GM12878 (cell line): ENCODE results near the gene PPP1R13B. TPM values are rescaled to one million over a fixed set of nuclear protein-coding genes. Genes with fewer than 3 reads are reported as not detected.
A peak's percentile ranks its signal among the peaks of the same experiment; 100 is the strongest.

Source experiments
- ATAC-seq: fragments of 200-7000 bp; cut with Tn5 transposase; 3 replicates; pipeline ENCODE4 v1.9.1; 2020; ENCODE audit warnings: mild to moderate bottlenecking, moderate library complexity
- BruUV-seq: library from RNA; stranded (reverse); fragments of 400-500 nt; replicated peaks from 2 replicates; lab custom pipeline; 2021; lab: Mats Ljungman, UMichigan
- CTCF ChIA-PET: fragments of 300-600 bp; sonication (Branson Sonifier 250); formaldehyde crosslinking; extraction: SDS; loops from one replicate; lab custom pipeline; 2021; ENCODE audit warnings: inconsistent platforms; lab: Yijun Ruan, JAX
- POLR2A ChIA-PET: fragments of 350-600 bp; formaldehyde crosslinking; extraction: SDS; loops from one replicate; lab custom pipeline; 2021; ENCODE audit warnings: inconsistent platforms; lab: Charles Lee
- RAD21 ChIA-PET: fragments of 300-600 bp; sonication (Branson Sonifier 250); formaldehyde crosslinking; loops from one replicate; lab custom pipeline; 2023; ENCODE audit warnings: antibody characterized with exemption; ENCODE audit not compliant: unreplicated experiment; lab: Charles Lee
- SMC1A ChIA-PET: fragments of 300-600 bp; sonication (Branson Sonifier 250); formaldehyde crosslinking; loops from one replicate; lab custom pipeline; 2023; ENCODE audit not compliant: unreplicated experiment, uncharacterized antibody; lab: Charles Lee
- DNase-seq: peaks from one replicate; pipeline ENCODE4 v3.0.0-alpha.2; 2011; ENCODE audit warnings: low read depth, low spot score
- FAIRE-seq: peaks from 3 replicates; lab custom pipeline; 2011; peaks lifted over from hg19 to GRCh38; lab: Jason Lieb, UNC
- H2AFZ ChIP-seq: 2 replicates; pipeline ENCODE4 v1.6.0; 2011; ENCODE audit warnings: low read depth, low read length, control low read depth; ENCODE audit not compliant: control insufficient read depth
- H3K27ac ChIP-seq: 2 replicates; pipeline ENCODE4 v1.5.1; 2011; ENCODE audit warnings: control low read depth; ENCODE audit not compliant: control insufficient read depth, insufficient read depth
- H3K27me3 ChIP-seq, 2 experiments: replicated peaks in 1 of 2; 2 replicates each; pipeline versions ENCODE4 v1.6.0 to v1.6.1; 2011; ENCODE audit warnings: low read length in 1 of 2; ENCODE audit not compliant: control insufficient read depth in 2 of 2, insufficient read depth in 2 of 2
- H3K36me3 ChIP-seq, 2 experiments: 2 replicates each; pipeline ENCODE4 v1.5.1; 2011; ENCODE audit warnings: low read length in 1 of 2; ENCODE audit not compliant: control insufficient read depth in 2 of 2, insufficient read depth in 2 of 2
- H3K4me1 ChIP-seq: 2 replicates; pipeline ENCODE4 v1.6.1; 2011; ENCODE audit warnings: mild to moderate bottlenecking, low read length, moderate library complexity, mixed read lengths; ENCODE audit not compliant: control insufficient read depth, insufficient read depth
- H3K4me2 ChIP-seq: 2 replicates; pipeline ENCODE4 v1.6.0; 2011; ENCODE audit warnings: control low read depth; ENCODE audit not compliant: control insufficient read depth, insufficient read depth
- H3K4me3 ChIP-seq: fragments of 200-600 bp; sonication (generic); 2 replicates; pipeline ENCODE4 v1.5.1; 2016
- H3K79me2 ChIP-seq: 2 replicates; pipeline ENCODE4 v1.6.0; 2011; ENCODE audit warnings: low read length; ENCODE audit not compliant: control insufficient read depth, insufficient read depth
- H3K9ac ChIP-seq: 2 replicates; pipeline ENCODE4 v1.8.0; 2011; ENCODE audit warnings: low read length, control low read depth, mixed read lengths; ENCODE audit not compliant: control insufficient read depth, insufficient read depth
- H3K9me3 ChIP-seq: replicated peaks from 3 replicates; pipeline ENCODE4 v1.5.1; 2011; ENCODE audit warnings: mild to moderate bottlenecking, low read length; ENCODE audit not compliant: control insufficient read depth, insufficient read depth
- H4K20me1 ChIP-seq: 2 replicates; pipeline ENCODE4 v1.6.0; 2011; ENCODE audit not compliant: control insufficient read depth, insufficient read depth
- DPF2 ChIP-seq: fragments of 450-650 bp; IDR thresholded peaks from 2 replicates; pipeline ENCODE4 v1.6.1; 2017; ENCODE audit warnings: mild to moderate bottlenecking
- MTA3 ChIP-seq: IDR thresholded peaks from 2 replicates; pipeline ENCODE4 v1.6.1; 2012; ENCODE audit warnings: low read length, inconsistent platforms, borderline replicate concordance
- RB1 ChIP-seq: fragments of 450-650 bp; formaldehyde crosslinking; IDR thresholded peaks from 2 replicates; pipeline ENCODE4 v1.6.1; 2017; ENCODE audit warnings: mild to moderate bottlenecking, borderline replicate concordance
- RELB ChIP-seq: fragments of 450-650 bp; IDR thresholded peaks from 2 replicates; pipeline ENCODE4 v1.6.1; 2017; ENCODE audit warnings: low read depth, mild to moderate bottlenecking, moderate library complexity
- SRF ChIP-seq, 2 experiments: IDR thresholded peaks; 2 replicates each; pipeline ENCODE4 v1.6.1; 2011; ENCODE audit warnings: low read depth in 2 of 2, low read length in 2 of 2, mild to moderate bottlenecking in 1 of 2, moderate library complexity in 1 of 2
- WGBS: methylation state at CpG from one replicate; pipeline ENCODE4 v1.1.6; 2016; ENCODE audit warnings: low lambda C conversion rate; ENCODE audit not compliant: insufficient replicate concordance, insufficient coverage; ENCODE audit errors: missing lambda C conversion rate; 5-methylcytosine and 5-hydroxymethylcytosine counted together
- in situ Hi-C: fragments of 300-500 bp; cut with MboI; formaldehyde crosslinking; loops from 9 replicates; pipeline ENCODE4 v1.14.3; 2018; ENCODE audit warnings: mixed read lengths
- intact Hi-C: fragments of 100-400 bp; cut with micrococcal nuclease; formaldehyde crosslinking; loops from one replicate; pipeline ENCODE4 v1.14.2; 2022; ENCODE audit not compliant: unreplicated experiment
- polyA plus RNA-seq, 11 experiments: library from polyadenylated mRNA; depleted of rRNA in 4 of 11; unstranded in 6 of 11; stranded (reverse) in 5 of 11; fragments of >200 nt; fragmentation: Nextera tagmentation in 4 of 11; fragmentation: Illumina TruSeq in 1 of 11; extraction: Ambion mirVana in 4 of 11; extraction: Trizol in 1 of 11; gene quantifications; 1 replicate in 1 of 11; 2 replicates in 10 of 11; pipeline versions ENCODE4 v1.2.1 to v1.2.3, GENCODE V29; 2011 to 2016; ENCODE audit warnings: inconsistent platforms in 2 of 11, missing spikeins in 2 of 11, low read depth in 1 of 11
- total RNA-seq, 4 experiments: library from RNA; depleted of rRNA in 3 of 4; stranded (reverse); fragments of >200 nt in 3 of 4; fragmentation: Illumina TruSeq in 1 of 4; extraction: Trizol in 1 of 4; gene quantifications; 2 replicates each; pipeline versions ENCODE4 v1.2.1 to v1.2.3, GENCODE V29; 2013 to 2021

Gene PPP1R13B
- total and polyA plus RNA-seq, 10 of the 15 experiments (the other 5 are each of a cell fraction or from before 2014, with no cell fraction given) = 0.16 to 8.1 (median 3.2) TPM

GRCh38 chr14:103847451-103848174, at the start of gene PPP1R13B (continued):
- peak; percentile 92 for TF ChIP-seq DPF2
- TF ChIP-seq RB1 = peak; percentile 75
- TF ChIP-seq, all 136 proteins: peak for 25

GRCh38 chr14:103896578-103896977, 49.2 kb upstream of the PPP1R13B start:
- FAIRE-seq = no peak
- in situ Hi-C loops (no loop called here), intact Hi-C loops (no loop called here)
- CTCF ChIA-PET = no interaction called here
- H3K9ac ChIP-seq = no peak overlapping the region
- RAD21 ChIA-PET = no interaction called here
- H3K27me3 ChIP-seq = no peaks in the 10 kb centered on the region
- TF ChIP-seq SRF (IDR thresholded peaks at IDR 0.05; ENCODE audit: low read depth in 2 of 2, low read length in 2 of 2) (no peak), MTA3 (no peak), RELB (no peak)
- SMC1A ChIA-PET = no interaction called here
- no peak overlapping the region for H2AFZ ChIP-seq
- H3K36me3 ChIP-seq = no peaks in the 10 kb centered on the region
- ATAC-seq = no peak
- BruUV-seq = no TSS peak
- H3K4me1 ChIP-seq = no peaks in the 10 kb centered on the region
- POLR2A ChIA-PET = no interaction called here
- 46% methylated on average over 6 of the region's 6 CpGs for WGBS
- H3K9me3 ChIP-seq = no peaks in the 10 kb centered on the region
- no peaks in the 10 kb centered on the region; the same call in 1 of the 2 replicates for H4K20me1 ChIP-seq
- H3K79me2 ChIP-seq = no peaks in the 10 kb centered on the region
- no peak overlapping the region for H3K4me2 ChIP-seq
- no peak overlapping the region for H3K27ac ChIP-seq
- H3K4me3 ChIP-seq = no peak overlapping the region
- no peak for DNase-seq
